Spinal cord (tissue), 10 donors: Measurements from ENCODE around the gene EED. TPM values are rescaled to one million over a fixed set of nuclear protein-coding genes. Genes with fewer than 3 reads are reported as not detected.
"Not testable (repeated sequence)": the region's sequence is repeated elsewhere in the genome, so short reads cannot be mapped to it uniquely, and the experiment has no call there.

Source experiments
- DNase-seq, 6 donors: peaks; one replicate each; pipeline versions ENCODE4 v3.0.0 to v3.0.0-alpha.2; 2013 to 2015; ENCODE audit warnings: low spot score in 6 of 6, low read depth in 4 of 6
- H3K27ac ChIP-seq: one replicate; pipeline ENCODE4 v1.5.1; 2013; ENCODE audit warnings: low read depth, low read length, control low read depth
- H3K27me3 ChIP-seq: one replicate; pipeline ENCODE4 v1.6.1; 2013; ENCODE audit warnings: low read length; ENCODE audit not compliant: control insufficient read depth, insufficient read depth
- H3K36me3 ChIP-seq: one replicate; pipeline ENCODE4 v1.6.1; 2013; ENCODE audit warnings: low read length; ENCODE audit not compliant: control insufficient read depth, insufficient read depth
- H3K4me1 ChIP-seq: one replicate; pipeline ENCODE4 v1.6.1; 2013; ENCODE audit warnings: low read length; ENCODE audit not compliant: control insufficient read depth, insufficient read depth
- H3K4me3 ChIP-seq: one replicate; pipeline ENCODE4 v1.5.1; 2013; ENCODE audit warnings: low read depth, low read length, control low read depth
- H3K9me3 ChIP-seq: one replicate; pipeline ENCODE4 v1.6.1; 2013; ENCODE audit warnings: low read length; ENCODE audit not compliant: control insufficient read depth, insufficient read depth
- WGBS: methylation state at CpG from one replicate; pipeline ENCODE4 v1.1.5; 2013; ENCODE audit warnings: missing lambda C conversion rate; ENCODE audit not compliant: insufficient coverage; 5-methylcytosine and 5-hydroxymethylcytosine counted together
- polyA plus RNA-seq, 2 donors: library from polyadenylated mRNA; unstranded; fragments of 120-200 nt; gene quantifications; one replicate each; pipeline ENCODE4 v1.2.1, GENCODE V29; 2013; ENCODE audit not compliant: insufficient read length in 2 of 2
- small RNA-seq: library from RNA; depleted of rRNA; stranded (forward); fragments of <200 nt; gene quantifications from one replicate; pipeline ENCODE3, GENCODE V24; 2014; ENCODE audit warnings: low replicate concordance
- total RNA-seq, 2 donors: library from RNA; depleted of rRNA in 1 of 2; stranded (reverse); fragments of 120-200 nt in 1 of 2; fragments of >200 nt in 1 of 2; gene quantifications; one replicate each; pipeline versions ENCODE4 v1.2.3 to v1.2.4, GENCODE V29; 2013 to 2014
- donor health status: healthy.

The EED gene
- total and polyA plus RNA-seq, 4 donors = 18.3 to 34.0 (median 32.6) TPM

GRCh38 chr11:86302092-86302793 lies 57.7 kb downstream of the EED start, which contains the start of gene HIKESHI:
HIKESHI (plus strand) TSS chr11:86302240; CDS start chr11:86302449, 209 bp downstream.
- H3K9me3 ChIP-seq = no peaks in the 10 kb centered on the region
- H3K4me3 ChIP-seq = peak within 1 kb of the TSS; percentile 100
- H3K27me3 ChIP-seq = no peaks in the 10 kb centered on the region
- under 1% methylated on average over 28 of the region's 30 CpGs for WGBS
- DNase-seq = peak; percentile 97 to 100 (median 100)
- peaks cover 3% of the 10 kb centered on the region for H3K36me3 ChIP-seq
- no peaks in the 10 kb centered on the region for H3K4me1 ChIP-seq
- H3K27ac ChIP-seq = peak within 1 kb of the TSS; percentile 79

- no peaks in the 10 kb centered on the region for H3K27me3 ChIP-seq
- H3K27ac ChIP-seq = no peak overlapping the region
- peak overlapping the region; percentile 100 for H3K4me3 ChIP-seq
- no peaks in the 10 kb centered on the region for H3K4me1 ChIP-seq
- H3K9me3 ChIP-seq = no peaks in the 10 kb centered on the region
- no CpG with 5 or more reads among the region's 2 CpGs for WGBS
- peaks cover 3% of the 10 kb centered on the region for H3K36me3 ChIP-seq
- DNase-seq = no peak
Measured at GRCh38 chr11:86303257-86303656, 58.7 kb downstream of the EED start.

GRCh38 chr11:86308710-86309109 lies 64.2 kb downstream of the EED start:
- not testable (repeated sequence) for H3K4me3 ChIP-seq, DNase-seq, H3K4me1 ChIP-seq, H3K27me3 ChIP-seq, H3K9me3 ChIP-seq, H3K27ac ChIP-seq, H3K36me3 ChIP-seq
- WGBS = no CpG with 5 or more reads among the region's 4 CpGs

- no peaks in the 10 kb centered on the region for H3K4me1 ChIP-seq
- H3K9me3 ChIP-seq = no peaks in the 10 kb centered on the region
- no peak overlapping the region for H3K27ac ChIP-seq
- WGBS = 100% methylated on average over 1 of the region's 2 CpGs
- H3K36me3 ChIP-seq = peaks cover 12% of the 10 kb centered on the region
- DNase-seq = no peak
- H3K4me3 ChIP-seq = no peak overlapping the region
- H3K27me3 ChIP-seq = no peaks in the 10 kb centered on the region
Measured at GRCh38 chr11:86313793-86314192, 69.2 kb downstream of the EED start.

- Histone ChIP-seq H3K36me3 (peaks cover 15% of the 10 kb centered on the region), H3K9me3 (no peaks in the 10 kb centered on the region), H3K4me1 (no peaks in the 10 kb centered on the region), H3K4me3 (no peak overlapping the region), H3K27me3 (no peaks in the 10 kb centered on the region), H3K27ac (no peak overlapping the region)
- no CpG with 5 or more reads among the region's 2 CpGs for WGBS
- DNase-seq = no peak
Measured at GRCh38 chr11:86314636-86315035, 70.1 kb downstream of the EED start.

Small RNA genes lying within 50 kb of the gene (small RNA-seq; reads per million reads assigned to genes)
- gene RF00017 = not detected
- 0.06 reads per million for gene RN7SL225P

Other genes with a start within 250 kb of the EED start
- 100 to 1,000 TPM; 204 to 512 TPM for gene PICALM, start 175.7 kb upstream of the EED start, total RNA-seq
- 100 to 1,000 TPM; 147 to 161 TPM for gene PICALM, start 175.7 kb upstream of the EED start, polyA plus RNA-seq
- 10 to 100 TPM; 49.0 to 70.3 TPM for gene HIKESHI, start 57.5 kb downstream of the EED start, total RNA-seq
- gene HIKESHI, start 57.5 kb downstream of the EED start, polyA plus RNA-seq = 10 to 100 TPM; 64.9 to 69.0 TPM
- 1 to 10 TPM; 4.0 to 8.6 TPM for gene CCDC81, start 130.1 kb downstream of the EED start, total RNA-seq
- 1 to 10 TPM; 4.3 to 4.6 TPM for gene CCDC81, start 130.1 kb downstream of the EED start, polyA plus RNA-seq